GM21367 (cell line): ENCODE measurements around the gene CYP3A5.
"Not testable (repeated sequence)": the region's sequence is repeated elsewhere in the genome, so short reads cannot be mapped to it uniquely, and the experiment has no call there.

Experiments used
- ATAC-seq: cut with Tn5 transposase; IDR thresholded peaks from one replicate; pipeline ENCODE4 v1.9.1; 2021; ENCODE audit not compliant: unreplicated experiment

CYP3A5 gene

DNA sequence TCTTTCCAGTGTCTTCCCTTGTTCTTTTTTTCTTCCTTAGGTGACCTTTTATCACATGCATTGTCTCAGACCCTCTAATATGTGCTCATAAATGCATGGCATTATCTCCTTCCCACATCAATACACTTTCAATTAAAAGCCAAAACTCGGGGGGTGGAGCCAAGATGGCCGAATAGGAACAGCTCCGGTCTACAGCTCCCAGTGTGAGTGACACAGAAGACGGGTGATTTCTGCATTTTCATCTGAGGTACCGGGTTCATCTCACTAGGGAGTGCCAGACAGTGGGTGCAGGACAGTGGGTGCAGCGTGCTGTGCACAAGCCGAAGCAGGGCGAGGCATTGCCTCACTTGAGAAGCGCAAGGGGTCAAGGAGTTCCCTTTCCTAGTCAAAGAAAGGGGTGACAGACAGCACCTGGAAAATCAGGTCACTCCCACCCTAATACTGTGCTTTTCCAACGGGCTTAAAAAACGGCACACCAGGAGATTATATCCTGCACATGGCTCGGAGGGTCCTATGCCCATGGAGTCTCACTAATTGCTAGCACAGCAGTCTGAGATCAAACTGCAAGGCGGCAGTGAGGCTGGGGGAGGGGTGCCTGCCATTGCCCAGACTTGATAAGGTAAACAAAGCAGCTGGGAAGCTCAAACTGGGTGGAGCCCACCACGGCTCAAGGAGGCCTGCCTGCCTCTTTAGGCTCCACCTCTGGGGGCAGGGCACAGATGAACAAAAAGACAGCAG, 6.2 kb upstream of the CYP3A5 start:
- ATAC-seq = not testable (repeated sequence)

DNA sequence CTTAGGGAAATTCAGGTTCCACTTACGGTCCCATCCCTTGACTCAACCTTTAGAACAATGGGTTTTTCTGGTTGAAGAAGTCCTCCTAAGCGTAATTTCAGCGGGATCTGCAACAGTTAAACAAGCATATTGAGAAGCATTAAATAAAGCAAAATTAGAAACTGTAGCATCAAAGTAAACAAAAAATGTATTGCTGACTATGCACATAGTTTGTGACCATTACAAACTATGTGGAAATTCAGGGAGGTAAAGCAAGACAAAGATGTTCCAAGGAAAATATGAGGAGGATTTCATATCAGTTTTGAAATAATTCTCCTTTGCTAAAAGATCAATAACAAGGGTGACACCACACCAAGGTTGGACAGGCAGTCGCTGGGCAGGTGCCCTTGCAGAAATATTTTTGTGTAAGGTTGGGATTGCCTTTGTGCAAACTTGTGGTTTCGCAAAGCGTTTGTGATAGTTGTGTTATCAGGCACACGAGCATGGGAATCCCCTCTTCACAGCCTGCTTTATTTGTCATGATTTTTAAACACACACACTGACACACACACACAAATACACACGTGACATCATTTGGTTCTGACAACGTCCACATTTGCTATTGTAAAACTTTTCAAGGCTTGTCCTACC, 5.4 kb upstream of the CYP3A5 start:
- no peak for ATAC-seq

DNA sequence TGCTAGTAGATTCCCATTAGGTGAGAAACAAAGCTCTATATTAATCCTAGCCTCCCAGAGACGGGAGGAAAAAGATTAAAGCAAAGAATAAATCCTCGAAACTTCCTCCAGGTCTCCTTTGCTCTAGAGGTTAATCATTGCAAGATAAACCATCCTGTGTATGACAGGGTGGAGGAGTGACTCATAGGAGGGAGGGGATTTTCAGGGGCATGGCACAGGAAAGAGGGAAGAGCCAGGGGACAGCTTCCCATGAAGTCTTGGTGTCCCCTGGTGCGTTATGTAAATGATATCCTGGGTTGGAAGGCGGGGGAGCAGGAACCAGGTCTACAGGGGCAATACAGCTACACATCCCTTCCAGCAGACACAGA, 780 bp downstream of the CYP3A5 start:
- ATAC-seq = no peak

DNA sequence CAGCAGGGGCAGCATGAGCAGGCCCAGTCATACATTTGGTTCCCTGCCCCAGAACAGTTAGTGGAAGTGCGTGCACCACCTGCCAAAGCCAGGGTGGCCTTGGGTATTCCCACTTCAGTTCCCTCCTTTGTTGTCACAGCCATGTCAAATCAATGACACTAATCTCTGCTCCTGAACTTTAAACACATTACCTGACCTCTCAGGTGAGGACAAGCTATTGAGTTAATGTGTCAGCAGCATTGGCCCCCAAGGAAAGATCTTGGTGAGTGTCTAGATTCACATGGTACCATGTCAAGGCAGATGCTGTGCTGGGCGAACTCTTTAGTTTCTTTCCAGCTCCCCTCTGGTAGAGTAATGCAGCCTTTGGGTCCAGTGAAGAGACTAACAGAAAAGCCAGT, 2.1 kb downstream of the CYP3A5 start:
- ATAC-seq = no peak

DNA sequence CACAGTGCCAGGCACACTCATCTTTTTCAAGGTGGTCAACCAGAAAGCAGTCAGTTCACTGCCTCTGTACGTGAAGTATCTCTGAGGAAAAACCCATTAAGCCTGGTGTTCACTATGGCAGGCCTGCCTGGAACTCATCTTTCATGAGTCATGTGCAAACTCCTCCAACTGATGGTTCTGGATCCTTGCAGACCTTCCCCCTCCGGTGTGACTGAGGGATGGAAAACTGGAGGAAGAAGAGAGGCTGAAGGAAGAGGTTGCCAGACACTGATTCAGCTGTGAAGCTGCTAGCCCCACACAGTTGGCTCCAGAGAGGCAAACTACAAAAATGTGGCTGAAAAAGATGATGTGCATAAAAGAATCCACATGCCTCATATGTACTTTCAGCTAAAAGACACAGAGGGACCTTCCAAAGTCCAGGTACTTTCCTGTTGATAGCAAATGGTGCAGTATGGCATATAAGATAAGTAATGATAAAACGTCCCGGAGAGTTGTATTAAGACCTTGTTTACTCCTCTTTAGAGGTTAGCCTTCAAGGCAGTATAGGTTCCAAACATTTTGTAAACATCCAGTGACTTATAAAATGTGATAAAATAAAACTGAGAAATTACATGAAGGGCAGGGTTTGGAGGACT, 2.7 kb downstream of the CYP3A5 start:
- no peak for ATAC-seq

DNA sequence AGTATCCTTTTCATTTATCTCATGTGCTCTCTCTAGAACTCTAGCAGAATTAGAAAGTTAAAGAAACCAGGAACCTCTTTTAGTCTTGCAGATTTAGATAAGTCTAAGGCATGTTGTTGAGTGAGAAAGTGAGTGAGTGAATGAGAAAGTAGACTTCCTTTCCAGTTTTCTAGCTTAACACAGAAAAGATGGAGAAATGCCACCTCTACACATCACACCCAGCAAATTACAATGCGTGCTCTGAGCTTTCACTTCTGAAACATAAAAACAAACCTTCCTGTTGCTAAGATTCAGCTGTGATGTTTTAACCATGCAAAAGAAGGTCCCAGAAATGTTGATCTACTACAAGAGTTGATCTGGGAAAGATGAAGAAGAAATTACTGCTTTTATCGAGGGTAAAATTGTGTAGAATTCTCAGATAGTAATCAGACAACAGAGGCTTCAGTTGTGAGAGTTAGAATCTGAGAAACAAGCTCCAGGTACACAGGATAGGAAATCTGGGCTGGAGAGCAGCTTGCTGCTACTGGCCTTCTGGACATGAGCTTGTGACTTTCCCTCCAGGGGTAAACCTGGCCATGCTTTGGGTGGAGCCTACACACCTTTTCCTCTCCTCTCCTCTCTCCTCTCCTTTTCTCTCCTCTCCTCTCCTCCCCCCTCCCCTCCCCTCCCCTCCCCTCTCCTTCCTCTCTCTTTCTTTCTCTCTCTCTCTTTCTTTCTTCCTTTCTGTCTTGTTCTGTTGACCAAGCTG, 4.6 kb downstream of the CYP3A5 start:
- ATAC-seq = no peak

DNA sequence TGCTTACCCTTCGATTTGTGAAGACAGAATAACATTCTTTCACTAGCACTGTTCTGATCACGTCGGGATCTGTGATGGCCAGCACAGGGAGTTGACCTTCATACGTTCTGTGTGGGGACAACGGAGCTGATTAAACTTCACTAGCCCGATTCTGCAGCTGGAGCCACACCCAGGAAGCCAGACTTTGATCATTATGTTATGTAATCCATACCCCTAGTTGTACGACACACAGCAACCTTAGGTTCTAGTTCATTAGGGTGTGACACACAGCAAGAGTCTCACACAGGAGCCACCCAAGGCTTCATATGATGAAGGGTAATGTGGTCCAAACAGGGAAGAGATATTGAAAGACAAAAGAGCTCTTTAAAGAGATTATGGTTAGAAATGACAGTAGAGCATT, 7.2 kb downstream of the CYP3A5 start:
- ATAC-seq = no peak

DNA sequence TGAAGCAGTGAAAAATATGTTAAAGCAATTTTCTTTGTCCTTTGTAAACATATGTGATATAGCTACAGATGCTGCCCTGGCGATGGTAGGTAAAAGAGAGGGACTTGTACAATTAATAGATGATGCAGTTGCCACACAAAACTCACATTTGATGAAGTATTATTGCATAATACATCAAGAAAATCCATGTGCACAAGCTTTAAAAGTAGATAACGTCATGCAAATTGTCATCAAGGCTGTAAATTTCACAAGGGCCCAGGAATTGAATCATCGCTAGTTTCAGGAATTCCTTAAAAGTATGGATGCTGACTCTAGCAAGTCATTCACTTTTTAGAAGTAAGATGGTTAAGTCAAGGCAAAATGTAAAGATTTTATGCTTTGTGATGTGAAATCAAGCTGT, 10.0 kb downstream of the CYP3A5 start:
- no peak for ATAC-seq

DNA sequence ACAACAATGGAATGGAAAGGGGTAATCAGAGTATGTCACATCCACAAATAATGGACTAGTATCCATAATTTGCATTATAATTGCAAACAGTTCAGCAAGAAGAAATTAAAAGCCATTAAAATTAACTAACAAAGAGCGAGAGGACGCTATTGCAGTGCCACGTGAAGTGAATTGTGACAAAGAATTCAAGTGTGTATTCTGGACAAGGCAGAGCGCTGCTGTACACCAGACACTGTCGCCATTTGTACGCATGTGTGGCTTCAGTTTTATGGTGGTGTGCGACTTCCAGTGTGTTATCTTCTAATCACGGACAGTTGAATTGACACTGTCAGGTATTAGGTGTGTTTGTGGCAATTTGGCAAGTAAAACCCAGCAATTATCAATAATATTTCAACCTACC, 11.3 kb downstream of the CYP3A5 start:
- ATAC-seq = no peak

DNA sequence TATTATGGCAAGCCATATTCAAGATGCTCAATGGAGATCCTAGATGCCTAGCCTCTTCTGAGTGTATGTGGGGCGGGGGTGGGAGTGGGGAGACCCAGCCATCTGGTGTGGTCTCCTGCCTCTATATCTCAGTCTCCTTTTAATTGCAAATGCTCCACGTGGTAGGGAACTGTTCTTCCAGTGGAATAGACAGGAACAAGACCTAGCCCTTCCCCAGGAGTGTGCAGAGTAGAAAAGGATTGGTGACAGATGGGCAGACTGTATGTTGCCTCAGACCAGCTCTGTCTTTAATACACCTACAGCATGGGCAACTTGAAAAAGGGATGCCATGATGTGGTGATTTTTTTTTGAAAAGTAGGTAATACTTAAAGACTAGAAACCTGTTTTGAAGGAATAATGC, 12.6 kb downstream of the CYP3A5 start:
- ATAC-seq = no peak

DNA sequence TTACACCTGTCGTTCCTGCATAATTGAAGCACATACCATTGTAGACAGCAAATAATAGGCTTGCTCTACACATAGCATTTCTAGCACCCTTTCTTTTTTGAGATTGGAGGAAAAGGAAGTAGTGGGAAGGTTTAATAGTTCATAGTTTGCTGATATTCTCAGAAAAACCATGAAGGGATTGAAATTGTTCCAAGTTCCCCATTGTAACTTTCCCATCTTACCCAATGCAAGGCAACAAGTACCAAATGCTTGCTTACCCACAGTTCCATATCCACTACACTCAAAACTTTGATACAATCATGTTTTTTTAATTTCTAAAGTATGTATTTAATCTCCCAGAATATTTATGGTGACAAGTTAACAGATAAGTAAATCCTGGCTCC, 13.8 kb downstream of the CYP3A5 start:
- no peak for ATAC-seq

DNA sequence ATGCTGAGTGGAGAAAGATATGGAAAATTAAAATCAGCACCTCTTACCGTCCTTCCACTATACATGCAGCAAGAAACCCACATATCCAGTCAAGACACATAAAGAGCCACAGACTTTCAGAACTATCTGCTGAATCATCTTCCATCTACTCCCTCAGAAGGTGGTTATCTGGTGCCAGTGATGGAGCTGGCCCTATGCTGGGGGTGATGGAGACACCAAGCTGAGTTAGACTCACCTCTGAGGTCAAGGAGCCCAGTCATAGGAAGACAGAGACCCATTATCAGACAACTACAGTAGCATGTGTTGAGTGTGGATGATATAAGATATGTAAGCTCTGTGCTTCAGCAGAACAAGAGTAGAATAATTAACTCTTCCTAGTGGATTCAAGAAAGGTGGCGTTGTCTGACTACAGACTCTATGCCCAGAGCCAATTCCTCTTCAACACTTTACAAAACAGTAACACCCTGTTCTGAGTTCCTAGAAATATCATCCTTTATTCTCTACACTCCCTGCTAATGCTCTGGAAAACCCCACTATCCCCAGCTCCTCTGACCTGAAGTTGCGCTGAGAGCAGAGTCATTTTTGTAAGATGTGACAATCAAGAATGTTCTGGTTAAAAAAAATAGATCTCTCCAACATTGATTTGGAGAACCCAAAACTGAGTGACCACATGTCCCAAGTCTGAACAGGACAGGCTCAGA, 14.3 kb downstream of the CYP3A5 start:
- no peak for ATAC-seq

DNA sequence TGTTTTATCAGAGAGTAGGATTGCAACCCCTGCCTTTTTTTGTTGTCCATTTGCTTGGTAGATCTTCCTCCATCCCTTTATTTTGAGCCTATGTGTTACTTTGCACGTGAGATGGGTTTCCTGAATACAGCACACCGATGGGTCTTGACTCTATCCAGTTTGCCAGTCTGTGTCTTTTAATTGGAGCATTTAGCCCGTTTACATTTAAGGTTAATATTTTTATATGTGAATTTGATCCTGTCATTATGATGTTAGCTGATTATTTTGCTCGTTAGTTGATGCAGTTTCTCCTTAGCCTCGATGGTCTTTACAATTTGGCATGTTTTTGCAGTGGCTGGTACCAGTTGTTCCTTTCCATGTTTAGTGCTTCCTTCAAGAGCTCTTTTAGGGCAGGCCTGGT, 21.9 kb downstream of the CYP3A5 start:
- ATAC-seq = not testable (repeated sequence)

DNA sequence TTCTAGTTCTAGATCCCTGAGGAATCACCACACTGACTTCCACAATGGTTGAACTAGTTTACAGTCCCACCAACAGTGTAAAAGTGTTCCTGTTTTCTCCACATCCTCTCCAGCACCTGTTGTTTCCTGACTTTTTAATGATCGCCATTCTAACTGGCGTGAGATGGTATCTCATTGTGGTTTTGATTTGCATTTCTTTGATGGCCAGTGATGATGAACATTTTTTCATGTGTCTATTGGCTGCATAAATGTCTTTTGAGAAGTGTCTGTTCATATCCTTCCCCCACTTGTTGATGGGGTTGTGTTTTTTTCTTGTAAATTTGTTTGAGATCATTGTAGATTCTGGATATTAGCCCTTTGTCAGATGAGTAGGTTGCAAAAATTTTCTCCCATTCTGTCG, 25.2 kb downstream of the CYP3A5 start:
- not testable (repeated sequence) for ATAC-seq

DNA sequence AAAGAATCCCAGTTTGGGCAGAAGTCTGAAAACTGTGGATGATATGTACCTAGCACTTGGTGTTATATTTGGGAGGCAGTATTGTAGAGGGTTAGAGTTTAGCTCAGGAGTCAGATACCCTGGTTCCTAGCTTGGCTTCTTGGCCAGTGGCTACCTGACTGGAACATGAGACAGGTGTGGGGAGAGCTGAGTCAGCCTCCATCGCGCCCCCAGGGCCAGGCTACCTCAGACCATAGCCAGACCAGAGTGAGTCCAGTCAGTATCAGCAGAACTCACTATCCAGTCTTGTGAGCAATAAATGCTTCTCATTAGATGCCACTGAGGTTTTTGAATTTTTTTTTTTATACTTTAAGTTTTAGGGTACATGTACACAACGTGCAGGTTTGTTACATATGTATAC, 26.0 kb downstream of the CYP3A5 start:
- ATAC-seq = no peak

DNA sequence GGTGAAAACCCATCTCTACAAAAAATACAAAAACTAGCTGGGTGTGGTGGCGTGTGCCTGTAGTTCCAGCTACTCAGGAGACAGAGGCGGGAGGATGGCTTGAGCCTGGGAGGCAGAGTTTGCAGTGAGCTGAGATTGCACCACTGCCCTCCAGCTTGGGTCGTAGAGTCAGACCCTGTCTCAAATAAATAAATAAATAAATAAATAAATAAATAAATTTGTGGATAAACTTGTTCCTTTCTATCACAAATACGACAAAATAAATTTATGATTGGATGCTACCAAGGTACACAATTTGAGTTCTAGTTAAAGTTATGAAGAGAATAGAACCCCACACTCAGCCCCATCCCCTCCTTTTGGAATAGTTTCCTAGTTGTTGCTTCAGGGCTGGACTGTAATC, 26.5 kb downstream of the CYP3A5 start:
- ATAC-seq = not testable (repeated sequence)

DNA sequence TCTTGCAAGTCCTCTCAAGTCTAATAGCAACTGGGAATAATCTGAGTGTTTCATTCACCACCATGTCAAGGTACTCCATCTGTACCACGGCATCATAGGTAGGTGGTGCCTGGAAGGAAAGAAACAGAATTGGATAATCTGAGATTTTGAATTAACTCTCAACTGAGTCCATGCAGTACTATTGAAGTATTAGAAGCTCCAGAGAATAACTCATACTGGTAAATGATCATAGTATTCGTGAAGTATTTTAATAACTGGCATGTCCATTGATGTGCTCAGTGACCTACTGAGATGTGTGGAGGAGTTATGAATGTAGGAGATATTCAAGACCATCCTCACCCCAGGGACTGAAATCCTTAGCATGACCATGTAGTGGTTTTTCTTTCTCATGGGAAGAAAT, 27.1 kb downstream of the CYP3A5 start:
- ATAC-seq = no peak

DNA sequence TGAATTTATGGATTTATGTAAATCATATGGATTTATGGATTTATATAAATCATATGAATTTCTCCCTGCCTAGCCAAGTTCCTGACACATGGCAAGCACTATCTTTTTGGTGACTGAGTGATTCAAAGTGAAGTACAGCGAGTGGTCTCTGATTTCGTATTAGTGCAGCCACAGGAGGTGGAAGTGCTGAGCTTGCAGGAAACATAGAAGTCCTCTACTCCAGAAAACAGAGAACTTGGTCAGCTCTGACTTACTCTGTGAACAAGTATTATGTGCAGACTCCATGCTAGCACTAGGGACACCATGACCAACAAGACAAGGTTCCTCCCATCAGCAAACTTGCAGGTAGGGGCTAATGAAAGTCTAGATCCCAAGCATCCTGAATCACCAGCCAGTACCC, 28.5 kb downstream of the CYP3A5 start:
- ATAC-seq = no peak

DNA sequence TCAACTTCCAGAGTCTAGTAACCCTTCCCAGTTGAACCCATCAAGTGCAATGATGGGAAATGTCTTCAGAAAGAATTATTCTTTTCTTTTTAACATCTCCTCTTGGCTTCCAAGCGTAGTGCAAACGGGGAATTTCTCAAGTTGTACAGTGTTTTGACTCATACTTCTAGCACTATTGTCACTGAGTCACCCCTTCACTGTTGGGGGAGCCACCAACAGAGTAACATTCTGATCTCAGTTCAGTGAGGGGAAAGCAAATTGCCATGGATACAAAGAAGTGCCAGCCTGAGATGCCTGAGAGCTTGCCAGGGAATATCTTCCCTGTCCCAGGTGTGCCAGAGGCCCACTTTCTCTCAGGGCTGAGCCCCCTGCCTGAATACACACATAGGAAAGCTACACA, 31.0 kb downstream of the CYP3A5 start:
- no peak for ATAC-seq

DNA sequence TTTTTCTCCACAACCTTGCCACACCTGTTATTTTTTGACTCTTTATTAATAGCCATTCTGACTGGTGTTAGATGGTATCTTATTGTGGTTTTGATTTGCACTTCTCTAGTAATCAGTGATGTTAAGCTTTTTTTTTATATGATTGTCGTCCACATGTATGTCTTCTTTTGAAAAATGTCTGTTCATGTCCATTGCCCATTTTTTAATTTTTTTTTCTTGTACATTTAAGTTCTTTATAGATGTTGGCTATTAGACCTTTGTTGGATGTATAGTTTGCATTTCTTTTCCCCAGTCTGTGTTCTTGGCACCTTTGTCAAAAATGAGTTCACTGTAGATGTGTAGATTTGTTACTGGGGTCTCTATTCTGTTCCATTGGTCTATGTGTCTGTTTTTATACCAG, 34.2 kb downstream of the CYP3A5 start:
- ATAC-seq = no peak

DNA sequence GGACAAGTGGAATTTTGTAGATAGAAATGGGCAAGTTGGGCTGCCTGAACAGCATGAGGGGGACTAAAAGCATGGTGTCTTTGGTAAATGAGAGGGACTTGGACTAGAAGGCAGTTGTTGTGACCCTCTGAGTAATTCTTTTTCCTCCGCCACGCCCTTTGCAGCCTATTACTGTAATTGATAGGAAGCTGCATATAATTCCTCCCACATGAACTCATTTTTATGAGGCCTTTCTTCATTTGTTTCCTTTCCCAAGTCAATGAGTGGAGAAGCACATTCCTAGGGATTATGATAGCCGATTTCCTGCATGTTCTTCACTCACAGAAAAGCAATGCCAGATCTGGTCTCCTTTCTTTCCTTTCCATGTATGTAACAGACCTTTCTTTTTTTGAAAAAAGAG, 35.4 kb downstream of the CYP3A5 start:
- ATAC-seq = no peak
